SK-N-SH (cell line): ENCODE results near the gene NAPA. TPM values are rescaled to one million over a fixed set of nuclear protein-coding genes. Genes with fewer than 3 reads are reported as not detected.
A peak's percentile ranks its signal among the peaks of the same experiment; 100 is the strongest.

Source experiments
- CTCF ChIA-PET: fragments of 300-600, 350-600 bp; formaldehyde crosslinking; extraction: SDS; loops from one replicate; lab custom pipeline; 2021; lab: Yijun Ruan, JAX
- POLR2A ChIA-PET: fragments of 350-600 bp; sonication (Branson Sonifier 250); formaldehyde crosslinking; extraction: SDS; loops from one replicate; lab custom pipeline; 2020; ENCODE audit warnings: antibody characterized with exemption, inconsistent platforms; lab: Yijun Ruan, JAX
- DNase-seq: peaks from one replicate; pipeline ENCODE4 v3.0.0; 2012
- H2AFZ ChIP-seq: fragments of 200-600 bp; sonication (generic); 2 replicates; pipeline ENCODE4 v1.8.1; 2016; ENCODE audit warnings: antibody characterized with exemption, mild to moderate bottlenecking, low read depth
- H3F3A ChIP-seq: fragments of 200-600 bp; sonication (generic); replicated peaks from 2 replicates; pipeline ENCODE3; 2016; ENCODE audit warnings: antibody characterized with exemption, mild to moderate bottlenecking; ENCODE audit not compliant: insufficient read depth
- H3K27ac ChIP-seq, 2 experiments: fragments of 200-500 bp in 1 of 2; fragments of 200-600 bp in 1 of 2; sonication (Bioruptor generic) in 1 of 2; sonication (generic), shearing (Covaris generic) in 1 of 2; 2 replicates each; pipeline versions ENCODE4 v1.5.1 to v1.6.1; 2014 to 2016; ENCODE audit warnings: low read depth in 2 of 2, inconsistent platforms in 1 of 2, low read length in 1 of 2, mild to moderate bottlenecking in 1 of 2, mixed read lengths in 1 of 2
- H3K27me3 ChIP-seq: fragments of 200-600 bp; sonication (generic), shearing (Covaris generic); 2 replicates; pipeline ENCODE4 v1.6.1; 2016; ENCODE audit warnings: mixed run types; ENCODE audit not compliant: insufficient read depth
- H3K36me3 ChIP-seq, 2 experiments: fragments of 200-500 bp in 1 of 2; fragments of 200-600 bp in 1 of 2; sonication (Bioruptor generic) in 1 of 2; sonication (generic) in 1 of 2; replicated peaks in 1 of 2; 2 replicates each; pipeline versions ENCODE3 to v1.5.1; 2014 to 2016; ENCODE audit warnings: low read length in 1 of 2, mild to moderate bottlenecking in 1 of 2; ENCODE audit not compliant: insufficient read depth in 2 of 2, control insufficient read depth in 1 of 2
- H3K4me1 ChIP-seq, 2 experiments: fragments of 200-500 bp in 1 of 2; fragments of 200-600 bp in 1 of 2; sonication (Bioruptor generic) in 1 of 2; sonication (generic), shearing (Covaris generic) in 1 of 2; 2 replicates each; pipeline versions ENCODE4 v1.5.1 to v1.6.1; 2014 to 2016; ENCODE audit warnings: low read depth in 1 of 2, low read length in 1 of 2, mixed run types in 1 of 2; ENCODE audit not compliant: insufficient read depth in 2 of 2, control insufficient read depth in 1 of 2
- H3K4me2 ChIP-seq: fragments of 200-600 bp; sonication (generic), shearing (Covaris generic); 2 replicates; pipeline ENCODE4 v1.6.1; 2017; ENCODE audit warnings: mixed run types
- H3K4me3 ChIP-seq, 2 experiments: fragments of 200-500 bp in 1 of 2; fragments of 200-600 bp in 1 of 2; sonication (Bioruptor generic) in 1 of 2; sonication (generic), shearing (Covaris generic) in 1 of 2; 2 replicates each; pipeline versions ENCODE4 v1.5.1 to v1.8.1; 2014 to 2016; ENCODE audit warnings: low read depth in 2 of 2, inconsistent platforms in 1 of 2, low read length in 1 of 2, mild to moderate bottlenecking in 1 of 2, mixed read lengths in 1 of 2, moderate library complexity in 1 of 2
- H3K79me2 ChIP-seq: fragments of 200-600 bp; sonication (generic); 2 replicates; pipeline ENCODE4 v1.8.1; 2017; ENCODE audit warnings: mild to moderate bottlenecking; ENCODE audit not compliant: insufficient read depth
- H3K9ac ChIP-seq: fragments of 200-600 bp; sonication (generic); 2 replicates; pipeline ENCODE4 v1.6.1; 2017; ENCODE audit warnings: mixed run types
- H3K9me2 ChIP-seq: fragments of 200-600 bp; sonication (generic); 2 replicates; pipeline ENCODE4 v1.6.1; 2017; ENCODE audit warnings: mixed run types
- H3K9me3 ChIP-seq: fragments of 200-600 bp; sonication (generic); 2 replicates; pipeline ENCODE4 v1.6.1; 2017; ENCODE audit warnings: mixed run types, mild to moderate bottlenecking, moderate library complexity
- H4K20me1 ChIP-seq: fragments of 200-600 bp; sonication (generic); 2 replicates; pipeline ENCODE4 v1.6.1; 2017; ENCODE audit warnings: mild to moderate bottlenecking, mixed run types; ENCODE audit not compliant: insufficient read depth
- CTCF ChIP-seq: fragments of 200-600 bp; sonication (generic); IDR thresholded peaks from 2 replicates; pipeline ENCODE4 v1.6.1; 2017; ENCODE audit warnings: antibody characterized with exemption, mild to moderate bottlenecking, moderate library complexity
- ELF1 ChIP-seq: IDR thresholded peaks from 2 replicates; pipeline ENCODE4 v1.4.0; 2012
- EZH2phosphoT487 ChIP-seq: fragments of 200-600 bp; sonication (generic); IDR thresholded peaks from 2 replicates; pipeline ENCODE4 v1.6.1; 2017; ENCODE audit warnings: low read depth, mixed run types, mild to moderate bottlenecking, antibody characterized with exemption, moderate library complexity, borderline replicate concordance
- FOXM1 ChIP-seq: IDR thresholded peaks from 2 replicates; pipeline ENCODE4 v1.4.0; 2012; ENCODE audit warnings: low read depth, mild to moderate bottlenecking
- GABPA ChIP-seq: IDR thresholded peaks from 2 replicates; pipeline ENCODE4 v1.4.0; 2012; ENCODE audit warnings: low read depth, mild to moderate bottlenecking
- JUND ChIP-seq: IDR thresholded peaks from 2 replicates; pipeline ENCODE4 v1.4.0; 2012
- MAX ChIP-seq: IDR thresholded peaks from 2 replicates; pipeline ENCODE4 v1.4.0; 2012; ENCODE audit warnings: low read depth
- MEF2A ChIP-seq: IDR thresholded peaks from 2 replicates; pipeline ENCODE4 v1.4.0; 2012; ENCODE audit warnings: low read depth, borderline replicate concordance
- NFIC ChIP-seq: IDR thresholded peaks from 2 replicates; pipeline ENCODE4 v1.4.0; 2012; ENCODE audit warnings: borderline replicate concordance
- PBX3 ChIP-seq: IDR thresholded peaks from 2 replicates; pipeline ENCODE4; 2012
- RAD21 ChIP-seq: IDR thresholded peaks from 2 replicates; pipeline ENCODE4 v1.6.1; 2012; ENCODE audit warnings: mild to moderate bottlenecking, low read length
- RCOR1 ChIP-seq: fragments of 150-350 bp; IDR thresholded peaks from 2 replicates; pipeline ENCODE4 v1.6.1; 2017; ENCODE audit warnings: antibody characterized with exemption, low read length
- REST ChIP-seq: IDR thresholded peaks from 2 replicates; pipeline ENCODE4 v1.6.1; 2012; ENCODE audit warnings: mild to moderate bottlenecking, low read depth, low read length, moderate library complexity
- RFX5 ChIP-seq: IDR thresholded peaks from 2 replicates; pipeline ENCODE4 v1.6.1; 2012; ENCODE audit warnings: mild to moderate bottlenecking, improper control_type of control experiment, low read length
- RXRA ChIP-seq: IDR thresholded peaks from 2 replicates; pipeline ENCODE4 v1.4.0; 2012; ENCODE audit warnings: low read depth, mild to moderate bottlenecking, borderline replicate concordance
- SIN3A ChIP-seq: IDR thresholded peaks from 2 replicates; pipeline ENCODE4 v1.6.1; 2012; ENCODE audit warnings: low read depth, mild to moderate bottlenecking, low read length, moderate library complexity, borderline replicate concordance
- TEAD4 ChIP-seq: IDR thresholded peaks from 2 replicates; pipeline ENCODE4 v1.4.0; 2012; ENCODE audit warnings: mild to moderate bottlenecking, borderline replicate concordance; ENCODE audit not compliant: insufficient read depth
- WGBS: methylation state at CpG from one replicate; pipeline ENCODE4 v1.1.6; 2017; ENCODE audit warnings: low lambda C conversion rate; 5-methylcytosine and 5-hydroxymethylcytosine counted together
- polyA plus RNA-seq, 3 experiments: library from polyadenylated mRNA; depleted of rRNA; stranded (reverse); fragments of >200 nt; gene quantifications; 2 replicates each; pipeline ENCODE4 v1.2.3, GENCODE V29; 2012
- TF ChIP-seq, protein P1 (sequence below): IDR thresholded peaks from 2 replicates; pipeline ENCODE4 v1.4.0; 2012; ENCODE audit warnings: low read depth, borderline replicate concordance
- TF ChIP-seq, protein P2 (sequence below): fragments of 150-350 bp; IDR thresholded peaks from 2 replicates; pipeline ENCODE4 v1.6.1; 2016; ENCODE audit warnings: mild to moderate bottlenecking, low read depth, low read length
- TF ChIP-seq, protein P3 (sequence below): fragments of 150-350 bp; IDR thresholded peaks from 2 replicates; pipeline ENCODE4 v1.6.1; 2017; ENCODE audit warnings: antibody characterized with exemption, low read length, low read depth, borderline replicate concordance

Gene NAPA
- polyA plus RNA-seq (2012; rRNA removed), result 80.0 and 84.1 TPM in 2 replicates
- polyA plus RNA-seq (2012; cell fraction: cytosol; rRNA removed), result 52.6 and 63.9 TPM in 2 replicates
- 84.9 and 99.7 TPM in 2 replicates for polyA plus RNA-seq (2012; cell fraction: nucleus; rRNA removed)

DNA sequence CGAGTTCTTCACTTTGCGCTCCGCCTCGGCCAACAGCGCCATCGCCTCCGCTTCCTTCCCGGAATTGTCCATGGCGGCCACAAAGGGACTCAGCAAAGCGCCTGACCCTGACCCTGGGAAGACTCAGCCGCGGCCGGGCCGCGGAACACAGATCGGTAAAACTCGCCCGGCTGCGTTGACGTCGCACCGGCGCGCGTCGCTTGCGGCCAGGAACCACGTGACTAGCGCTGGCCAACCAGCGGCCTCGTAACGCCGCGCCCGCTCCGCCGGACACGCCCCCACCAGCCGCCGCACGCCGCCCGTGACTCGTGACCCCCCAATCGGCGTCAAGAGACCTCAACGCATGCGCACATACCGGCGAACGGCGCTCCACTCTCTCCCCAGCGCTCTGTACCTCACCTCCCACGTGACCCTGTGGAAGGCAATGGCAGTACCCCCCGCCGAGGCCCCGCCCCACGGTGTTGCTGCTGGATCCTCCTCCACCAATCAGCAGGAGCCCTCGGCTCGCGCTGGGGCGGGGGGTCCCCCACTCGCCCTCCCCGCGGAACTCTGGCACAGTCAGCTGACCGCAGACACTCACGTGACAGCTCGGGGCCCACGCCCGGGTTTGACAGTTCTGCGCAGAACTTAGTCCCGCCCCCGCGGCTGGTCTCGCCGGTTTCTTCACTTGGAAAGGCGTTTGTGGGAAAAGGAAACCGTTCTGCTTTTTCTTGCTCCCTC is at the start of gene NAPA:
Gene NAPA (minus strand): TSS at position 195 of the 720 bp plus-strand sequence. CDS start 123 bp downstream, at position 72.
- Histone ChIP-seq H3K9ac (peak within 1 kb of the TSS; percentile 99), H2AFZ (peak within 1 kb of the TSS; percentile 97), H3K27ac (peak within 1 kb of the TSS; percentile 81 to 88), H3F3A (no peaks in the 10 kb centered on the region), H3K4me3 (peak within 1 kb of the TSS; percentile 91 to 97), H3K27me3 (no peaks in the 10 kb centered on the region), H3K36me3 (peaks cover 0 to 3% of the 10 kb centered on the region in 2 experiments), H3K9me3 (no peaks in the 10 kb centered on the region), H3K79me2 (peaks cover 46% of the 10 kb centered on the region), H3K4me2 (peak within 1 kb of the TSS; percentile 100), H3K9me2 (no peaks in the 10 kb centered on the region), H3K4me1 (peaks cover 15 to 16% of the 10 kb centered on the region in 2 experiments; a peak in 3 of 4 replicates), H4K20me1 (peaks cover 15% of the 10 kb centered on the region)
- WGBS, result 0% methylated on average over 16 of the region's 78 CpGs
- POLR2A ChIA-PET, result interaction anchor here (1.0 to 1.5 kb wide), 4 partner anchors 9 to 85 kb away, joined by 3 to 11 read pairs (median 5); partner anchors contain the start of gene KPTN
- DNase-seq, result peak; percentile 99
- CTCF ChIA-PET, result interaction anchor here (0.5 to 7.9 kb wide), 40 partner anchors 8 to 233 kb away, joined by 3 to 168 read pairs (median 5); partner anchors contain the start of genes BICRA, EHD2 and KPTN
- TF ChIP-seq RFX5 (peak; percentile 58), RAD21 (peak; percentile 81), REST (no peak), MEF2A (no peak), FOXM1 (no peak), MAX (peak; percentile 74), PBX3 (peak; percentile 68), RXRA (no peak), CTCF (no peak), JUND (no peak), RCOR1 (peak; percentile 56), GABPA (no peak), TEAD4 (no peak), SIN3A (peak; percentile 99), EZH2phosphoT487 (no peak), NFIC (peak; percentile 39; the same call in 1 of the 2 replicates), ELF1 (peak; percentile 69; the same call in 1 of the 2 replicates)
- TF ChIP-seq, protein P1, sequence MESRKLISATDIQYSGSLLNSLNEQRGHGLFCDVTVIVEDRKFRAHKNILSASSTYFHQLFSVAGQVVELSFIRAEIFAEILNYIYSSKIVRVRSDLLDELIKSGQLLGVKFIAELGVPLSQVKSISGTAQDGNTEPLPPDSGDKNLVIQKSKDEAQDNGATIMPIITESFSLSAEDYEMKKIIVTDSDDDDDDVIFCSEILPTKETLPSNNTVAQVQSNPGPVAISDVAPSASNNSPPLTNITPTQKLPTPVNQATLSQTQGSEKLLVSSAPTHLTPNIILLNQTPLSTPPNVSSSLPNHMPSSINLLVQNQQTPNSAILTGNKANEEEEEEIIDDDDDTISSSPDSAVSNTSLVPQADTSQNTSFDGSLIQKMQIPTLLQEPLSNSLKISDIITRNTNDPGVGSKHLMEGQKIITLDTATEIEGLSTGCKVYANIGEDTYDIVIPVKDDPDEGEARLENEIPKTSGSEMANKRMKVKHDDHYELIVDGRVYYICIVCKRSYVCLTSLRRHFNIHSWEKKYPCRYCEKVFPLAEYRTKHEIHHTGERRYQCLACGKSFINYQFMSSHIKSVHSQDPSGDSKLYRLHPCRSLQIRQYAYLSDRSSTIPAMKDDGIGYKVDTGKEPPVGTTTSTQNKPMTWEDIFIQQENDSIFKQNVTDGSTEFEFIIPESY, result no peak
- TF ChIP-seq, protein P2, sequence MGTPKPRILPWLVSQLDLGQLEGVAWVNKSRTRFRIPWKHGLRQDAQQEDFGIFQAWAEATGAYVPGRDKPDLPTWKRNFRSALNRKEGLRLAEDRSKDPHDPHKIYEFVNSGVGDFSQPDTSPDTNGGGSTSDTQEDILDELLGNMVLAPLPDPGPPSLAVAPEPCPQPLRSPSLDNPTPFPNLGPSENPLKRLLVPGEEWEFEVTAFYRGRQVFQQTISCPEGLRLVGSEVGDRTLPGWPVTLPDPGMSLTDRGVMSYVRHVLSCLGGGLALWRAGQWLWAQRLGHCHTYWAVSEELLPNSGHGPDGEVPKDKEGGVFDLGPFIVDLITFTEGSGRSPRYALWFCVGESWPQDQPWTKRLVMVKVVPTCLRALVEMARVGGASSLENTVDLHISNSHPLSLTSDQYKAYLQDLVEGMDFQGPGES, result 0 out of 2 replicates have a peak, but pooled peaks have one; percentile 7
- TF ChIP-seq, protein P3, sequence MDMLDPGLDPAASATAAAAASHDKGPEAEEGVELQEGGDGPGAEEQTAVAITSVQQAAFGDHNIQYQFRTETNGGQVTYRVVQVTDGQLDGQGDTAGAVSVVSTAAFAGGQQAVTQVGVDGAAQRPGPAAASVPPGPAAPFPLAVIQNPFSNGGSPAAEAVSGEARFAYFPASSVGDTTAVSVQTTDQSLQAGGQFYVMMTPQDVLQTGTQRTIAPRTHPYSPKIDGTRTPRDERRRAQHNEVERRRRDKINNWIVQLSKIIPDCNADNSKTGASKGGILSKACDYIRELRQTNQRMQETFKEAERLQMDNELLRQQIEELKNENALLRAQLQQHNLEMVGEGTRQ, result peak; percentile 95
